RWPE1 (cell line): Measurements from ENCODE around the gene SH3RF3.
A peak's percentile ranks its signal among the peaks of the same experiment; 100 is the strongest.

Experiments used
- CTCF ChIA-PET: fragments of 350-600 bp; sonication (Branson Sonifier 250); formaldehyde crosslinking; extraction: SDS; loops from one replicate; lab custom pipeline; 2021; lab: Yijun Ruan, JAX
- POLR2A ChIA-PET: fragments of 400-600 bp; formaldehyde crosslinking; extraction: SDS; loops from one replicate; lab custom pipeline; 2020; ENCODE audit warnings: antibody characterized with exemption; ENCODE audit not compliant: low non-redundant PET; lab: Yijun Ruan, JAX
- DNase-seq: peaks from one replicate; pipeline ENCODE4 v3.0.0; 2012; ENCODE audit warnings: low spot score
- H3K27ac ChIP-seq: fragments of 450-650 bp; 2 replicates; pipeline ENCODE4 v1.5.1; 2017
- CTCF ChIP-seq: fragments of 450-650 bp; conservative IDR thresholded peaks from 2 replicates; pipeline ENCODE4 v1.5.1; 2017; ENCODE audit warnings: low read depth, mild to moderate bottlenecking

The SH3RF3 gene

GRCh38 chr2:109185821-109186570 is 57.0 kb downstream of the SH3RF3 start:
- POLR2A ChIA-PET, result no interaction called here
- CTCF ChIA-PET, result no interaction called here
- TF ChIP-seq CTCF, result no peak
- peak overlapping the region; percentile 94 for H3K27ac ChIP-seq
- no peak for DNase-seq

GRCh38 chr2:109186656-109187250 is 57.7 kb downstream of the SH3RF3 start:
- H3K27ac ChIP-seq, result peak overlapping the region; percentile 94
- POLR2A ChIA-PET, result no interaction called here
- CTCF ChIA-PET, result no interaction called here
- DNase-seq, result no peak
- TF ChIP-seq CTCF, result no peak

GRCh38 chr2:109187711-109188495 is 58.9 kb downstream of the SH3RF3 start:
- H3K27ac ChIP-seq, result no peak overlapping the region
- no peak for DNase-seq
- ChIA-PET POLR2A (no interaction called here), CTCF (no interaction called here)
- TF ChIP-seq CTCF, result no peak

- no peak for TF ChIP-seq CTCF
- POLR2A ChIA-PET, result no interaction called here
- no peak overlapping the region for H3K27ac ChIP-seq
- CTCF ChIA-PET, result no interaction called here
- DNase-seq, result no peak
These were observed 59.5 kb downstream of the SH3RF3 start for GRCh38 chr2:109188496-109188890.

- no peak for DNase-seq
- ChIA-PET POLR2A (no interaction called here), CTCF (no interaction called here)
- H3K27ac ChIP-seq, result no peak overlapping the region
- TF ChIP-seq CTCF, result no peak
These were observed 59.9 kb downstream of the SH3RF3 start for GRCh38 chr2:109188898-109189297.

- CTCF ChIA-PET, result no interaction called here
- POLR2A ChIA-PET, result no interaction called here
- TF ChIP-seq CTCF, result no peak
- DNase-seq, result no peak
- no peak overlapping the region for H3K27ac ChIP-seq
These were observed 60.7 kb downstream of the SH3RF3 start for GRCh38 chr2:109189751-109190150.
